Measurements from ENCODE around the gene FIBP.

DNA sequence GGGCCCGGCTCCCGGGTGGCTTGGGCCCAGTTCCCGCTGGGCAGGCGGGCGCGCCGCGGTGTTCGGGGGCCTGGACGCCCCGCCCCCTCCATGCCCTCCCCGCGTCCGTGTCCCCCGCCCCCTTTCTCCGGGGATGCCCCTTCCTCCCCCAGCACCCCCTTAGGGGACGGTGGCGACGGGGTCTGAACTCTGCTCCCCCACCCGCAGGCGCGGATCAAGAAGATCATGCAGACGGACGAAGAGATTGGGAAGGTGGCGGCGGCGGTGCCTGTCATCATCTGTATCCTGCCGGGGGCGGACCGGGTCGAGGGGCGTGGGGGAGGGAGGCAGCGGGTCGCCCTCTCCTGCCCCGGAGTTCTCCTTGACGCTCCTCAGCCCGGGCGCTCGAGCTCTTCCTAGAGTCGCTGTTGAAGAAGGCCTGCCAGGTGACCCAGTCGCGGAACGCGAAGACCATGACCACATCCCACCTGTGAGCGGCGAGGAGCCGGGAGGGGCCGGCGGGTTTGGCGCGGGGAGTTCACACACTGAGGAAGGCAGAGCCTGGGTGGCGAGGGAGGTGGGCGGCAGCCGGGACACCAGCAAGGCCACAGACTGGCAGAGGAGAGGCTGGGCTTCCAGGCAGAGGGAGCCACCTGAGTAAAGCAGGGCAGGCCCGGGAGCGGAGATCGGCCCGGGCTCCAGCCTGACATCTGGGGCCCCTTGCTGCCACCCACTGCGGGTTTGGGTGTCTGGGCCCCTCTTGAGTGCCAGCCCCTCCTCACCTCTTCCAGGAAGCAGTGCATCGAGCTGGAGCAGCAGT, 31.5 kb upstream of the FIBP start:
- TF ChIP-seq EZH2phosphoT487 (IDR thresholded peaks at IDR 0.05; ENCODE audit: insufficient read depth, low read depth), result no peak
- TF ChIP-seq EZH2 (IDR thresholded peaks at IDR 0.05; ENCODE audit: insufficient read depth, poor library complexity, severe bottlenecking), result no peak

All from GM23248 (cell line).